Upper lobe of left lung (tissue), 6 donors: ENCODE data around the gene SP3. TPM values are rescaled to one million over a fixed set of nuclear protein-coding genes. Genes with fewer than 3 reads are reported as not detected.

Experiments used
- ATAC-seq, 2 donors: fragments of 200-7000 bp; cut with Tn5 transposase; one replicate each; pipeline ENCODE4 v1.9.1; 2022; ENCODE audit warnings: mild to moderate bottlenecking in 2 of 2, moderate library complexity in 2 of 2; ENCODE audit not compliant: low FRiP score in 2 of 2
- DNase-seq, 2 donors: peaks; one replicate each; pipeline ENCODE4 v3.0.0-alpha.2; 2019 to 2020
- H3K27ac ChIP-seq, 4 donors: fragments of 200-600 bp; sonication (generic); one replicate each; pipeline ENCODE4 v1.5.1; 2016 to 2019
- H3K27me3 ChIP-seq, 4 donors: fragments of 200-600 bp; sonication (generic); one replicate each; pipeline ENCODE4 v1.5.1; 2017 to 2019
- H3K36me3 ChIP-seq, 4 donors: fragments of 200-600 bp; sonication (generic); one replicate each; pipeline ENCODE4 v1.5.1; 2016 to 2019
- H3K4me1 ChIP-seq, 4 donors: fragments of 200-600 bp; sonication (generic); one replicate each; pipeline ENCODE4 v1.5.1; 2018 to 2019
- H3K4me3 ChIP-seq, 4 donors: fragments of 200-600 bp; sonication (generic); one replicate each; pipeline ENCODE4 v1.5.1; 2017 to 2019; ENCODE audit warnings: mild to moderate bottlenecking in 2 of 4, moderate library complexity in 1 of 4
- H3K9me3 ChIP-seq, 4 donors: fragments of 200-600 bp; sonication (generic); one replicate each; pipeline ENCODE4 v1.5.1; 2018 to 2019
- EP300 ChIP-seq, 4 donors: sonication (generic); formaldehyde crosslinking; IDR thresholded peaks; one replicate each; pipeline ENCODE4 v1.5.1; 2017; ENCODE audit warnings: antibody characterized with exemption in 4 of 4, control low read depth in 2 of 4
- POLR2A ChIP-seq, 4 donors: fragments of 450-650 bp; IDR thresholded peaks; one replicate each; pipeline ENCODE4 v1.5.1; 2016 to 2017; ENCODE audit warnings: antibody characterized with exemption in 4 of 4, mild to moderate bottlenecking in 2 of 4
- POLR2AphosphoS5 ChIP-seq, 2 donors: sonication (generic); formaldehyde crosslinking; IDR thresholded peaks; one replicate each; pipeline ENCODE4 v1.5.1; 2017; ENCODE audit warnings: antibody characterized with exemption in 2 of 2
- WGBS, 2 donors: methylation state at CpG; one replicate each; pipeline ENCODE4 v1.1.5; 2017 to 2018; 5-methylcytosine and 5-hydroxymethylcytosine counted together
- total RNA-seq, 6 donors: library from RNA; depleted of rRNA in 4 of 6; stranded (reverse); fragments of >200 nt in 4 of 6; gene quantifications; one replicate each; pipeline versions ENCODE4 v1.1.0 to v1.2.1, GENCODE V29; 2016 to 2021
- TF ChIP-seq, protein P1 (sequence below), 6 experiments: fragments of 450-650 bp in 4 of 6; fragments of 200-600 bp in 2 of 6; sonication (generic) in 2 of 6; IDR thresholded peaks; one replicate each; pipeline ENCODE4 v1.5.1; 2016 to 2019; ENCODE audit warnings: antibody characterized with exemption in 6 of 6
- donor health status: DM: no; HTN: no; CAD: no; lungs with moderate emphysema.
- donor health status: DM: no; HTN: yes; CAD: no; lungs with severe emphysema.

The SP3 gene
- total RNA-seq, 6 donors from 2014 or later: 37.0 to 139 (median 77.0) TPM

DNA sequence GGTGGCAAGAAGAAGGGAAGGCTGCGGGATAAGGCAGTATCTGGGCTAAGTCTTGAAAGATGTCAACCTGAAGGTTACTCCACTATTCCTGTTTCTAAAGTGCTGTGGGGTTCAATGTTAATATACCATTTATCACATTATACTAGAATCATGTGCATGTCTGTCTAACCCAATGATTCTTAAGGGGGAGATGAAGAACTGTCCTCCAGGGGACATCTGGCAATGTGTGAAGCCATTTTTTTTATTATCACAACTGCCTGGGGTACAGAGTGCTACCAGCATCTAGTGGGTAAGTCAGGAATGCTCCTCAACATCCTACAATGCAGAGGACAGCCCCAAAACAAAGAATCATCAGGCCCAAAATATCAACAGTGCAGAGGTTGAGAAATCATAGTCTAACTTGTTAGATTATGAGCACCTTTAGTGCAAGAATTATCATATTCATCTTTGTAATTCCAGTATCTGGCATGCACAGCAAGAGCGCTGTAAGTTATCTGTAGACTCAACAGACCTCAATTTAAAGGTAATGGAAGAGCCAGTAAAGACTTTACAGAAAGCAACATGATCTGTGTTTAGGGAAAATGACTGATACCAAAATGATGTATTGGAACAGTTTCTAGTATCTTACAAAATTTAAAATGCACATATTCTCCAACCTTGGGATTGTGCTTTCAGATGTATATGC, 26.3 kb downstream of the SP3 start:
- TF ChIP-seq, protein P1, sequence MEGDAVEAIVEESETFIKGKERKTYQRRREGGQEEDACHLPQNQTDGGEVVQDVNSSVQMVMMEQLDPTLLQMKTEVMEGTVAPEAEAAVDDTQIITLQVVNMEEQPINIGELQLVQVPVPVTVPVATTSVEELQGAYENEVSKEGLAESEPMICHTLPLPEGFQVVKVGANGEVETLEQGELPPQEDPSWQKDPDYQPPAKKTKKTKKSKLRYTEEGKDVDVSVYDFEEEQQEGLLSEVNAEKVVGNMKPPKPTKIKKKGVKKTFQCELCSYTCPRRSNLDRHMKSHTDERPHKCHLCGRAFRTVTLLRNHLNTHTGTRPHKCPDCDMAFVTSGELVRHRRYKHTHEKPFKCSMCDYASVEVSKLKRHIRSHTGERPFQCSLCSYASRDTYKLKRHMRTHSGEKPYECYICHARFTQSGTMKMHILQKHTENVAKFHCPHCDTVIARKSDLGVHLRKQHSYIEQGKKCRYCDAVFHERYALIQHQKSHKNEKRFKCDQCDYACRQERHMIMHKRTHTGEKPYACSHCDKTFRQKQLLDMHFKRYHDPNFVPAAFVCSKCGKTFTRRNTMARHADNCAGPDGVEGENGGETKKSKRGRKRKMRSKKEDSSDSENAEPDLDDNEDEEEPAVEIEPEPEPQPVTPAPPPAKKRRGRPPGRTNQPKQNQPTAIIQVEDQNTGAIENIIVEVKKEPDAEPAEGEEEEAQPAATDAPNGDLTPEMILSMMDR (IDR thresholded peaks at IDR 0.05): no peak
- TF ChIP-seq POLR2A (IDR thresholded peaks at IDR 0.05): no peak

DNA sequence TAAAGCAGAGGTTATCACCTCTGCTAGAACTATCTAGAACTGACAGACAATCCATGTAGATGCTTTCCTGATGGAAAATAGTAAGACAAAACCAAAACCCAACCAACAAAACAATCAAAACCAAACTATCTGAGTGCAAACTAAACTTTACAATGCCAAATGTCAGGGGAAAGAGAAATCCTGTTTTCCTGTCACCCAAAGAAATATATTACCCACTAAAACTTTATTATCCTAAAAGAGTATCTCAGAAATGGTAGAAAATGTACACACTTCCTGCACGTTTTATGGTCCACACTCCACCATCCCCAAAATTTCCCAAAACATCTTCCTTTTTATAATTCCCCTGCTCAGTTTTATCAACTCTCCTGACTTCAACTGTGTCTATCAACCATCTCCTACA, 29.9 kb downstream of the SP3 start:
- TF ChIP-seq POLR2A (IDR thresholded peaks at IDR 0.05): no peak
- no peak for TF ChIP-seq EP300 (IDR thresholded peaks at IDR 0.05)
- TF ChIP-seq POLR2AphosphoS5 (IDR thresholded peaks at IDR 0.05): no peak
- TF ChIP-seq, protein P1 (IDR thresholded peaks at IDR 0.05): no peak
- Histone ChIP-seq H3K4me1 (peaks cover 16 to 41% (median 28%) of the 10 kb centered on the region in 4 donors), H3K27me3 (no peaks in the 10 kb centered on the region), H3K9me3 (no peaks in the 10 kb centered on the region), H3K4me3 (no peak overlapping the region), H3K36me3 (no peaks in the 10 kb centered on the region), H3K27ac (no peak overlapping the region)
- ATAC-seq (no peak), DNase-seq (no peak)
- WGBS, 2 donors: 75 to 85% methylated on average over 1 of the region's 1 CpG

More for the DNA sequence above, 26.3 kb downstream of the SP3 start:
- H3K4me3 ChIP-seq: no peak overlapping the region
- no peak for DNase-seq
- WGBS, 2 donors: 95 to 98% methylated on average over 2 of the region's 2 CpGs
- H3K27me3 ChIP-seq: no peaks in the 10 kb centered on the region
- no peaks in the 10 kb centered on the region for H3K36me3 ChIP-seq
- peaks cover 38 to 66% (median 52%) of the 10 kb centered on the region in 4 donors for H3K4me1 ChIP-seq
- no peaks in the 10 kb centered on the region for H3K9me3 ChIP-seq
- H3K27ac ChIP-seq: no peak overlapping the region
- no peak for ATAC-seq

DNA sequence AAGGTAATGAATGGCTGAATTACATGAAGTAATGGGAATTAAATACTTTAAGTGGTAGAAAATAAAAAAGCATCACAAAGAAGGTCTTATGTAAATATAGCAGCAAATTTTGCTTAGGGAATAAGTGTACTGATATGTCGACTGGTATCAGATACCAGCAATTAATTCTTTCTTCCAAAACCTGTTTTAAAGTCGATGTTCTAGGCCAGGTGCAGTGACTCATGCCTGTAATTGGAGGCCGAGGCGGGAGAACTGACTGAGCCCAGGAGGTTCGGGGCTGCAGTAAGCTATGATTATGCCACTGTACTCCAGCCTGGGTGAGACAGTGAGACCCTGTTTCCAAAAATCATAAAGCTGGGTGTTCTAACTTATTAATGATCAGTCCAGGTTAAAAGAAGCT, 30.3 kb downstream of the SP3 start:
- WGBS, 2 donors: 87 to 89% methylated on average over 5 of the region's 5 CpGs
- DNase-seq (no peak), ATAC-seq (no peak)
- TF ChIP-seq POLR2A (IDR thresholded peaks at IDR 0.05) (no peak), EP300 (IDR thresholded peaks at IDR 0.05) (no peak), POLR2AphosphoS5 (IDR thresholded peaks at IDR 0.05) (no peak)
- TF ChIP-seq, protein P1 (IDR thresholded peaks at IDR 0.05): no peak
- Histone ChIP-seq H3K36me3 (no peaks in the 10 kb centered on the region), H3K4me1 (peaks cover 13 to 37% (median 25%) of the 10 kb centered on the region in 4 donors), H3K27ac (no peak overlapping the region), H3K4me3 (no peak overlapping the region), H3K27me3 (no peaks in the 10 kb centered on the region), H3K9me3 (no peaks in the 10 kb centered on the region)

DNA sequence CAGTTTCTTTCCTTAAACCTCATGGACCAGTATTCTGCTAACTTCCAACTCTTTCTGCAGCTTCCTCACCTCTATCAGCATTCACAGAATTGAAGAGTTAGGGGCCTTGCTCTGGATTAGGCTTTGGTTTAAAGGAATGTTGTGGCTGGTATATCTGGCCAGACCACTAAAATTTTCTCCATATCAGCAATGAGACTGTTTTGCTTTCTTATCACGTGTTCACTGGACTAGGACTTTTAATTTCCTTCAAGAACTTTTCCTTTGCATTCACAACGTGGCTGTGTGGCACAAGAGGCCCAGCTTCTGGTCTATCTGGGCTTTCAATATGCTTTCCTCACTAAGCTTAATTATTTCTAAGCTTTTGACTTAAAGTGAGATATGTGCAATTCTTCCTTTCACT, 33.4 kb downstream of the SP3 start:
- DNase-seq (no peak), ATAC-seq (no peak)
- Histone ChIP-seq H3K27me3 (no peaks in the 10 kb centered on the region), H3K36me3 (no peaks in the 10 kb centered on the region), H3K9me3 (no peaks in the 10 kb centered on the region), H3K27ac (no peak overlapping the region), H3K4me1 (peaks cover 0 to 14% (median 11%) of the 10 kb centered on the region in 4 donors), H3K4me3 (no peak overlapping the region)
- TF ChIP-seq EP300 (IDR thresholded peaks at IDR 0.05): no peak
- TF ChIP-seq, protein P1 (IDR thresholded peaks at IDR 0.05): no peak
- no peak for TF ChIP-seq POLR2A (IDR thresholded peaks at IDR 0.05)
- no peak for TF ChIP-seq POLR2AphosphoS5 (IDR thresholded peaks at IDR 0.05)
- WGBS, 2 donors: 80 to 84% methylated on average over 2 of the region's 2 CpGs

DNA sequence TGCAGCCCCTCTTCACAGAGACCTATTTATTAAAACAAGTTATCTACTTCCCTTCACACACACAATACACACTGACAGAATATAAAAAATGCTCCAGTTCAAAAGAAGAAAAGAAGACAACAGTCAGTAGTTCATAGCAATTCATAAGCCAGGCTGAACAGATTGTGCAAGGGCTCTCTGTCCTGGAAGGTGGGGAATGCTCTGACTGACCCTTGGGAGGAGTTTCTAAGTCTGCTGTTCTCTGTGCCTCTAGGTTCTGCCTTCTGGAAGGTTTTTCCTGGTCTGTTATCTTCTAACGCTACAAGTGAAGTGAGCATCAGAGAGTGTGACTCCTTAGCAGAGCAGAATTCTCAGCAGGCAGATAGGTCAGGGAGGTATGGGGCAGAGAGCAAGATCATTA, 35.7 kb downstream of the SP3 start:
- no peaks in the 10 kb centered on the region for H3K27me3 ChIP-seq
- H3K36me3 ChIP-seq: no peaks in the 10 kb centered on the region
- no peak for DNase-seq
- H3K9me3 ChIP-seq: no peaks in the 10 kb centered on the region
- H3K27ac ChIP-seq: no peak overlapping the region
- ATAC-seq: peak in 1 of 2 donors; percentile 40
- 85 to 93% methylated on average over 1 of the region's 1 CpG for WGBS, 2 donors
- H3K4me1 ChIP-seq: peaks cover 0 to 14% (median 11%) of the 10 kb centered on the region in 4 donors
- no peak for TF ChIP-seq EP300 (IDR thresholded peaks at IDR 0.05)
- TF ChIP-seq POLR2AphosphoS5 (IDR thresholded peaks at IDR 0.05): no peak
- TF ChIP-seq, protein P1 (IDR thresholded peaks at IDR 0.05): no peak
- TF ChIP-seq POLR2A (IDR thresholded peaks at IDR 0.05): no peak
- H3K4me3 ChIP-seq: no peak overlapping the region
